ENCODE data around the gene TBC1D8.

The TBC1D8 gene

DNA sequence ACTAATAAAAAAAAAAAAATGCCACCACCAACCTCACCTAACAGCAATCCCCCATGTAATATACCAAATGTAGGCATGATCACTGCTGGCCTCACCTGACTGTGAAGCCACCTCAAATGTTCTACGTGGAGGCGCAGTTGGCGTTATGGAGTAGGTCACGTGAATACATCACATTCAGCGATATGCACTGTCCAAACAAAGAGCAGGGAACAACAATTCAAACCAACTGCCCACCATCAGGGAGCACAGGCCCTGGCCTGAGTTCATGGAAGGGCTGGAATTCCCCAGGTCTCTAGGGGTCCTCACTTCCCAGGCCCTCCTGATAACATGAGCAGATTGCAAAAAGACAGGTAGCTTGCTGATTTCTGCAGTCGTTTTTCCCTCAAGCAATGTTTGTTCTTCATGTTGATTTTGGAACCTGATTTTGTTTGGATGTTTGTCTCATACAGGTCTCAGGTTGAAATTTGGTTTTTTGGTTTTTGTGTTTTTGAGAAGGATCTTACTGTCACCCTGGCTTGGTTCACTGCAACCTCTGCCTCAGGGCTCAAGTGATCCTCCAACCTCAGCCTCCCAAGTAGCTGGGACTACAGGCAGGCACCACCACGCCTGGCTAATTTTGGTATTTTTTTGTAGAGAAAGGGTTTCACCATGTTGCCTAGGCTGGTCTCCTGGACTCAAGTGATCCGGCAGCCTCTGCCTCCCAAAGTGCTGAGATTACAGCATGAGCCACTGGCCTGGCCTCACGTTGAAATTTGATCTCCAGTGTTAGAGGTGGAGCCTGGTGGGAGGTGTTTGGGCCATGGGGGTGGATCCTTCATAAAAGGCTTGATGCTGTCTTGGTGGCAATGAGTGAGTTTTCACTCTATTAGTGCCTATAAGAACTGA, 15.5 kb downstream of the TBC1D8 start:
- DNase-seq, result no peak

GRCh38 chr2:101133492-101134100, 17.6 kb downstream of the TBC1D8 start:
- DNase-seq, result no peak

GRCh38 chr2:101132202-101132601, 19.0 kb downstream of the TBC1D8 start:
- DNase-seq, result no peak

GRCh38 chr2:101130081-101130480, 21.1 kb downstream of the TBC1D8 start:
- no peak for DNase-seq

GRCh38 chr2:101127319-101128056, 23.7 kb downstream of the TBC1D8 start:
- no peak for DNase-seq

DNA sequence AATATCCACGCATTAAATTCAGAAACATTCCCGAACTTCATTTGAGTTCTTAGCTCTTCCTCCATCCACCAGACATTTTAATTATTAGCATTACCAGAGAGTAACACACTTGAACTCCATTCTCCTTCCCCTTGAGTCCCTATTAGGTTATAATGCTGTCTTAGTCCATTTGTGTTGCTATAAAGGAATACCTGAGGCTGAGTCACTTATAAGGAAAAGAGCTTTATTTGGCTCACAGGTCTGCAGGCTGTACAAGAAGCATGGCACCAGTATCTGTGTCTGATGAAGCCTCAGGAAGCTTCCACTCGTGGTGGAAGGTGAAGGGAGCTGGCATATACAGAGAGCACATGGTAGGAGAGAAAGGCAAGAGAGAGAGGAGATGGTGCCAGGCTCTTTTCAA, 25.4 kb downstream of the TBC1D8 start:
- DNase-seq, result no peak

GRCh38 chr2:101125374-101125773, 25.8 kb downstream of the TBC1D8 start:
- no peak for DNase-seq

- no peak for DNase-seq
Measured at GRCh38 chr2:101124643-101125366, 26.4 kb downstream of the TBC1D8 start.

DNA sequence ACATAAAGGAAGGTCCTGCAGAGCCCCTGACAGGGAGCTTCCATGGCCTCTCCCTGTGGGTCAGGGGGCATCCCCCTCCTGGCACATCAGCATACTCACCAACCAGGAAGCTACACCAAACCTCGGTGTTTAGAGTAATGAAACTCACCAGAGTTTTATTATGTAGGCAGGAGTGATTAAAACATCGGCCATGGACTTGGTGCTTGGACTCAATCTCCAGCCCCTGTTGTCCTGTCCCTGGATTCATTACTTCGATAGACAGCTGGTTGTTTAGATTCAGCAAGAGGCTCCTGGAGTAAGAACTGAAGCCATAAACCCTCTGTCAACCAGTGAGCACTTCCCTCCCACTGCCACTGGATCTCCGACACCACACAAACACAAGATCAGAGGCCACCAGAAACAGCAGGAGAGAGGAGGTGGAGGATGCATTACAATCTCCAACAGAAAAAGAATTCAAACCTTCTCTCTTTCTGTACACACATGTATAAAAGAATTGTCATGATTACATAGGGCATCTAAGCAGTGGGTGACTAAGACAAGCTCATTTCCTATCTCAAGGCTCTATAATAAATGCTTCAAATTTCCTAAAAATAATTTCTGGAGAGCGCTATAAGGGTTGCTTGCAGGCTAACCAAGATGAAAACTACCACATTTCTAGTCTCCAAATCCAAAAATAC, 27.2 kb downstream of the TBC1D8 start:
- DNase-seq, result no peak

GRCh38 chr2:101121174-101121573, 30.0 kb downstream of the TBC1D8 start:
- DNase-seq, result no peak

- DNase-seq, result no peak
Measured at GRCh38 chr2:101120124-101120996, 30.8 kb downstream of the TBC1D8 start.

DNA sequence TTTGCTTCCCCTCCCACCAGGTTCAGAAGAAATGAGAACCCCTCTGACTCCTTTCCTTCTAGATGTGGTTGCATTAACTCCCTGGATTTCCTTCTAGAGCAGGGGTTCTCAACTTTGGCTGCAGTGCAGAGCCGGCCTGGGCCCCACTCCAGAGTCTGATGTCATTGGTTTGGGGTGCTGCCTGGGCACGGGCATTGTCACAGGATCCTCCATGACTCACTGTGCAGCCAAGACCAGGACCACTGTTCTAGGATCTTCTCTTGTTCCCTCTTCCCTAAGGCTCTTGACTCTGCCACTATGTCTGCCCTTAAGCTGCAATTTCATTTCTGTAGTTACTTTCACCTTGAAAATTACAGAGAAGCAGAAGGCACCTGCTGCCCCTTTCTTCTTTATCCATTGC, 31.8 kb downstream of the TBC1D8 start:
- no peak for DNase-seq

DNA sequence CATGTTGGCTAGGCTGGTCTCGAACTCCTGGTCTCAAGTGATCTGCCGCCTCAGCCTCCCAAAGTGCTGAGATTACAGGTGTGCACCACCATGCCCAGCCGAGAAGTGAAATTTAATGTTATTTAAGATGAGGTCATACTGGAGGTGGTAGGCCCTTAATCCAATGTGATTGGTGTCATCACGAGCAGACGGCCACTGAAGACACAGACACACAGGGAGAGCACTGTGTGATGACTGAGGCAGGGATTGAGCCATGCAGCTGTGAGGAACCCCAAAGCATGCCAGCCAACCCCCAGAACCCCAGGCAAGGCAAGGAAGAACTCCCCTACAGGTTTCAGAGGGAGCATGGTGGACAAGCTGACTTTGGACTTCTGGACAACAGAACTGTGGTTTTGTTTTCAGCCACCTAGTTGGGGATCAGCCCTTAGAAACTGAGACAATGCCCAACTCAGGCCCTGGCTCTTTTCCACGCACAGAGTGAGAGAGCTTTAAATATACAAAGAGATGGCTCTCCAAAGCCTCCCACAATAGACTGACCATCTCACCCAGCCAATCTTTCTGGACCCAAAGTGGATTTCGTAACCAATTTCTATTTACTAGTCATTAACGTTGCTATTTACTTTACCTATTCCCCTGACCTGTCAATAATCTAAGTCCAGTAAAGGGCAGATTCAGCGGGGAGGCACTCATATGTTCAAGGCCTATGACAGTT, 34.2 kb downstream of the TBC1D8 start:
- DNase-seq, result no peak

- DNase-seq, result no peak
Measured at GRCh38 chr2:101116348-101116747, 34.8 kb downstream of the TBC1D8 start.

DNA sequence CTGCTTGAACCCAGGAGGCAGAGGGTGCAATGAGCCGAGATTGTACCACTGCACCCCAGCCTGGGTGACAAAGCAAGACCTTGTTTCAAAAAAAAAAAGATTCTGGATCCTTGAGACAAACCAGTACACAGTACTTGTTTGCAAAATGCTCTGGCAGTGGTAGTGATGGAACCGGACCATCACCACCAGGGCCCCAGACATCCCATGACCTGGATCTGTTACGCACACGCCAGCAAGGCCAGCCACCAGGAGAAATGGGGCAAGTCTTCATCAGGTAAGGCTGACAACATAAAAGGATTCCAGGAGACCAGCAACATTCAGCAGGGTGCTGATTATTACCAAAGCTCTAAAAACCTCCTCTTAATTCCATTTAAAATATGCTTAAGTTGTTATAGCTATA, 35.5 kb downstream of the TBC1D8 start:
- DNase-seq, result no peak

GRCh38 chr2:101114815-101115214, 36.4 kb downstream of the TBC1D8 start:
- no peak for DNase-seq

DNA sequence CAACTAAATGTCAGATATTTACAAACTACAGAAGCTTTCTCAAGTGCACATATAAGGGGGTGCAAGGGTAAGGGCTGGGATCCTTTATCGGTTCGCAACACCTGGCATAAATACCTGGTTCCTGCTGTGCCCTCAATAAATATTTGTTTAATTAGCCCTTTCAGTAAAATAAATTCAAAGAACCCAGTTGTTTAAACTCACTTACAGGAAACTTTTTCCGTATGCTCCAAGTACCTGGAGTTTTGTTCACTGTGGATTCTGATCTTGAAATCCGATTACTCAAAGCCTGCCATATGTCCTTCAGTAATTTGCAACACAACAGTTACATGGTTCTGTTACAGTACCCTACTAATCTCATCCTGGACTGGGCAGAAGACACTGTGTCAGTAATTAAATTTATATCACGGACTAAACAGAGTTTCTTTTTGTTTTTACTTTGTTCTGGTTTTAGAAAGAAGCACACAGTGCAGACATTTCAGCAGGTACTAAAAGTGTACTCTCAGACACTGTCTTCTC, 36.9 kb downstream of the TBC1D8 start:
- DNase-seq, result no peak

- DNase-seq, result no peak
Measured at GRCh38 chr2:101113441-101114267, 37.5 kb downstream of the TBC1D8 start.

GRCh38 chr2:101112772-101113157, 38.4 kb downstream of the TBC1D8 start:
- DNase-seq, result no peak
